DMS53 treated with DMSO at 0.1 percent for 48 hours (cell line): ENCODE results near the gene JHY.

Source experiments
- DNase-seq: peaks from one replicate; lab custom pipeline; 2025; ENCODE audit not compliant: unreplicated experiment; lab: John Stamatoyannopoulos, UW

JHY gene

DNA sequence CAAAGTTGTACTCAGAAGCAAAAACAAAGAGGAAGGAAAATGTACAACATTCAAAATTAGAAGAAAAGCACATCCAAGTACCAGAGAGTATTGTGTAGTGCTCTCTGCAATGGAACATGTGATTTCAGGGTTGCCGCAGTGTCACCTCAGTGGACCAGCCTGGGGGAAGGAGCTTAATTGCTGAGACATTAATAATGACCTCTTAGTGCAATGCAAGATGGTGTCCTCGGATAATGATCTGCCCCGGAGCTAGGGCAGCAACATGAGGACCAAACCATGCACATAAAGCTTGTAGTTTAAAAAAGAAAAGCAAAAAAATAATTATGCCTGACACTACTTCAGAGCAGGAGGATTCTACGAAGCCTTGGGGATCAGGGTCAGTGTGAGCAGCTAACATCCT, 11.3 kb upstream of the JHY start:
- DNase-seq, result no peak

DNA sequence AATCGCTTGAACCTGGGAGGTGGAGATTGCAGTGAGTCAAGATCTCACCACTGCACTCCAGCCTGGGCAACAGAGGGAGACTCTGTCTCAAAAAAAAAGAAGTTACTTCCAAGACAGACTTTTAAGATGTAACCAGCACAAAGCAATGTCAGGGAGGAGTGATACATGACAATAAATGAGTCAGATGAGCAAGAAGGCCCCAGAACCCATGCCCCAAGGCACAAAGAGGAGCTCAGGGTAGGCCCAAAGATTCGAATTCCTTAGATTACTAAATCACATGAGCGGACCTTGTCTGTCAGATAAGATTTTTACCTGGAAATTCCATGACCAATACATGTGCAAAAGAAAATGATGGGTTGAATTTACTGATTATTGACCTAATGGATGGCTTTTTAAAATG, 10.5 kb upstream of the JHY start:
- no peak for DNase-seq

DNA sequence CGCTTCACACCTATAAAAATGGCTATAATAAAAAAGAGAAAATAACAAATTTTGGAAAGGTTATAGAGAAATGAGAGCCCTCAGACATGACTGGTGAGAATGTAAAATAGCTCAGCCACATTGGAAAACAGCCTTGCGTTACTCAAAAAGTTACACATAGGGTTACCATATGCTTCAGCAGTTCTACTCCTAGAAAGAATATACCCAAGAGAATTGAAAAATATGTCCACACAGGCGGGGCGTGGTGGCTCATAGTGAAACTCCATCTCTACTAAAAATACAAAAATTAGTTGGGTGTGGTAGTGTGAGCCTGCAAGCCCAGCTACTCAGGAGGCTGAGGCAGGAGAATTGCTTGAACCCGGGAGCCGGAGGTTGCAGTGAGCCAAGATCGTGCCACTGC, 7.6 kb upstream of the JHY start:
- no peak for DNase-seq

DNA sequence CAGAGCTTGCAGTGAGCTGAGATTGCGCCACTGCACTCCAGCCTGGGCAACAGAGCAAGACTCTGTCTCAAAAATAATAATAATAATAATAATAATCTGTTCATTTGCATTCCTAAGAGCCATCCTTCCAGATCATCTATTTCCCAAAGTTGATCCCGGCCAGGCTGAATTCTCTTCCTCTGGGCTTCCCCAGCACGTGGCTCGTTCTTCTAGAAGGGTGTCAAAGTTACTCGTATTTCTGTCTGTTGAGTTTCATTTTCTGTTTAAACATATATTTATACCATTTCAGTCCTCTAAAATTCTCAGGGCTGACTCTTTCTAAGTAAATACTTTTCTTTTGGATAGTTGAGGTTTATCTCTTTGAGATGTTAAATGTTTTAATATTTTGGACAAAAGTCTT, 4.8 kb upstream of the JHY start:
- no peak for DNase-seq

DNA sequence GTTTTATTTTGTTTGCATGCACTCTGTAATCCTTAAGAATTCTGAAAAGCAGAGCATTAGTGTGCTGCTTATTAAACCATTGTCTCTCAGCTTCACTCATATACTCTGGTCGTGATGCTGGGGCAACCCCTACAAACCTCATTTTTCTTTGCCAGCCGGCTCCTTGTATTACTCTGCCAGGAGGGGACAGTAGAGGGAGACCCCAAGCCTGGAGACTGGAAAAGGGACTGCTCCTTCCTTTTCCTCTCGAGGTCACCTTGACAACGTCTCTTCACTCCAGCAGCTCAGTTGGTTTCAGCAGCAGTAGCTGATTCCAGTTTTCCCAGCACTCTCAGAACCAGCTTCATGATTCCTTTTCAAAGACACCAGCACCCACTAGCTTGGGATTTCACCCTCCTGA, 2.8 kb upstream of the JHY start:
- DNase-seq, result no peak

DNA sequence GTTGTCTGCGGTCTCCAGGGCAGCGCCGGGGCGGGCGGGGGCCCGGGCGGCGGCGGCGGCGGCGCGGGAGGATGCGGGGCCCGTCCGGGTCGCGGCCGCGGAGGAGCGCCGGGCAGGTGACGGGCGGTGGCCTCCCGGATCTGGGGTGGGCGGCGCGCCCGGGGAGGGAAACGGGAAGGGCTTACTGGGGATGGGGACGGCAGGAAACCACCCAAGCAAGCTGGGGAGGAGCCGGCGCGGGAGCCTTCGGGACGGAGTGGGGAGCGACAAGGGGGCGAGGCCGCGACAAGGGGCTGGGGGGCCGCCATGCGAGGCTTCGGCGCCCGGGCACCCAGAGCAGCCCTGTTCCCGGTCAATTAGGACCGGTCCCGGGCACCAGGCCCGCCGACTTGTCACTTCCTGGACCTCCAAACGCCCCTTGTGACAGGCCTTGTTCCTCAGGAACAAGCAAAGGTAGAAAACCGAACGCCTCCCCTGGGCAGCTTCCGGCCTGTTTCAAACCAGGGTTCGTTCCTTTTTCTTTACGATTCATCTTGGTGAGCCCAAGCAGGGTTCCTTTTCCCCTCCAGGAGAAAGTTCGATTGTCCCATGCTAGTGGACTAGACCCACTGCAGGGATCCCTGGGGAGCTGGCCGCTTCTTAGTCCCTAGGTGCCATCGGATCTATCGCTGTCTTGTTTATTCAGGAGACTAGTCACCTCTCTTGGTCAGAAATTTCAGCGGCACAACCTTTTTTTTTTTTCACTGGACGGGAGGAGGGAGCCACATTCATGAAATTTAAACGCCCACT, 492 bp downstream of the JHY start:
- DNase-seq, result peak; percentile 64

DNA sequence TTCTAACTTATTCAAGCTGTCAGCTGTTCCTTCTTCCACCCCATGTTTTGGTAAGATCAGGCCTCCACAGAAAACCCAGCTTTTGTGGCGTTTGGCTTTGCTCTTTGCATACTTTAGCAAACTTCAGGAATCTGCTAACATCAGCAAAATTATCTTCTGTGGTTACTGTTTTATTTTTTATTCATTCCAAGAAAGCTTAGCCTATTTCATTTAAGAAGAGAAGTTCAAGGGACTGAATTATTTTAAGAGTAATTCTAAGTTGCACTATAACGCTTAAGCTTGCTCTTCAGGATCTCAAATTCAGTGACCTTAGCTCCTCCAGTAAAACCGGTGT, 1.1 kb downstream of the JHY start:
- no peak for DNase-seq

DNA sequence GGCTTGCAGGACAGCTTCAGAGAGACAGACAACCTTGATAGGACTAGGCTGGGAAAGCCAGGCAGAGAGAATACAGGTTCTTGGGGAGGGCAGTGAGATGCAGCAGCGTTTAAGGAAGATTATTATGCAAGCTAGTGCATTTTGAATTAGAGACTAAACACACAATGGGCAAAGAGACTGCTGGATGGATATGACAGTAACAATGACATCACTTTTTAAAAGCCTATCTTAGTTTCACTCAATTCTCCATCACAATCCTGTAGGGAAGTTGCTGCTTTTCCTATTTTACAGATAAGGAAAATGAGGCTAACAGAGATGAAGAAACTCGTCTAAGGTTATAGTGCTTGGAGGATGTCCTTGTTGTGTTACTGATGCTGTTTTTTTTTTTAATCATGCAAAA, 5.6 kb downstream of the JHY start:
- DNase-seq, result no peak

DNA sequence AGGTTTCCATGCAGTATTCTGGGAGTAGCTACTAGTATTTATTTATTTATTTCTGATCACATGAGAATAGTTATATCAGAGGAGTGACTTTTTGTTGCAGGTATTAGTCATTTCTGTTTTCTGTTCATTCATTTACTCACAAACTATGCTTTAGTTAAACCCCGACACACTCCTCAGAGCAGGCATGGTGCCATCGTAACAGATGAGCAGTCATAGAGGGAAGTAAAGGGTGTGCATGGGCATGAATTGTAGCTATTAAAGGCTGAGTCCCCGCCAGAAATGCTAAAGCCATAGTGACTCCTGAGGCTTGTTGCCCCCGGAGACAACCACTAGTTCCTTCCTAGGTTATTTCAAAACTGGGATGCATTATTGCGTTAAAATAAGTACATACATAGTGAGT, 10.6 kb downstream of the JHY start:
- no peak for DNase-seq

DNA sequence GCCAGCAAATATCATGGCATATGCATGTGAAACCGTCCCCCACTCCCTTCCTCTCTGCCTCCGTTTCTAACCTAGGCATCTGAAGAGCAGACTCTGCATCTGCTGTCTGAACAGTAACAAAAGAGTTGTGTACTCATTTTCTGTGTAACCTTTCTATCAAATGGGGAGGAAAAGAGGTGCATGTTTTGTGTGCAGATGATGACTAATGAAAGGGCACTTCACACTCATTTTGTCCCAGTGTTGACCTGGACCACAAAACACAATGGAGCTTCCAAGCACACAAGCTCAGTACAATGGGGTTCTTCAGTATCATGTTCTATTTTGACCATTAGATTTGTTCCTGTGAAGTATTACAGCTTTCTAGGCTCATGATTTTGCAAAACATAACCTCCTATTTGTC, 13.0 kb downstream of the JHY start:
- peak; percentile 58 for DNase-seq

DNA sequence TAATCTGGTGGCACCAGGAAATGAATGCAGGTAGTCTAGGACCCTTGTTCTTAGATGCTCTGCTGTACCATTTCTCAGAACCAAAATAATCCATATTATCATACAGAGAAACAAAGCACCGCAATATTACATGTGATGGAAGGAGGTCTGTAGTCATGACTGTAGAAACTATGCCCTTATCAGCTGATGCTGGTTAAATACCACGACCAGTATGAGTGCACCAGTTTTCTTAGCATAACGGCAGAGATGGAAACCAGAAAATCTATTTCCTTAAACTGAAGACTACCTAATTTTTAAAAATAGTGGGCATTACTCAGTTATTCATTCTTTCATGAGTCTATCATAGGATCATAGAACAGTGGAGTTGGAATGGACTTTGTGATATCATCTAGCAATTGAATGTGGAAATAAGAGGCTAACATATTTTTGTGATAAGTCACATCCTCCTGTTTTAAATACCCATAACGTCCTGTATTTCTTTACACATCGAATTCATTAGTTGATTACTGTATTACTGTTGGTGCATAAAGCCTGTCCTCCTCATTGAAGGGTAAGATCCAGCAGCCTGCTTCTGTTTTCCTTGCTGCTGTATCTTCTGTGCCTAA, 15.1 kb downstream of the JHY start:
- no peak for DNase-seq

DNA sequence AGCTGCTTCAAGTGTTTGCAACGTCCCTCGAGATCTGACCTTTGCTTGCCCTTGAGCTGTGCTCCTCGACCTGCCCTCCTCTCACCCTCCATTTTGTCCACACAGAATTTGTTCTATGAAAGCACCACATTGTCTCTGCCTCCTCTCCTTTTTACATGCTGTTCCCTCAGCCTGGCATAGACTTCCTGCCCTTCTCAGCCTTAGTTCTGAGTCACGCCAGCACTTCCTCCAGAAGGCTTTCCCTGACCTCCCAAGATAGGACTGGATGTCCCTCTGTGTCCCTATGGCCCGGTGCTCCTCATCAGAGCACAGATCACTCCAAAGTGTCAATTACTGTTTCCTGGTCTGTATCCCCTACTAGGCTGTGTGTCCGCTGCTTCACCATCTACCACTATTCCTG, 16.2 kb downstream of the JHY start:
- no peak for DNase-seq

DNA sequence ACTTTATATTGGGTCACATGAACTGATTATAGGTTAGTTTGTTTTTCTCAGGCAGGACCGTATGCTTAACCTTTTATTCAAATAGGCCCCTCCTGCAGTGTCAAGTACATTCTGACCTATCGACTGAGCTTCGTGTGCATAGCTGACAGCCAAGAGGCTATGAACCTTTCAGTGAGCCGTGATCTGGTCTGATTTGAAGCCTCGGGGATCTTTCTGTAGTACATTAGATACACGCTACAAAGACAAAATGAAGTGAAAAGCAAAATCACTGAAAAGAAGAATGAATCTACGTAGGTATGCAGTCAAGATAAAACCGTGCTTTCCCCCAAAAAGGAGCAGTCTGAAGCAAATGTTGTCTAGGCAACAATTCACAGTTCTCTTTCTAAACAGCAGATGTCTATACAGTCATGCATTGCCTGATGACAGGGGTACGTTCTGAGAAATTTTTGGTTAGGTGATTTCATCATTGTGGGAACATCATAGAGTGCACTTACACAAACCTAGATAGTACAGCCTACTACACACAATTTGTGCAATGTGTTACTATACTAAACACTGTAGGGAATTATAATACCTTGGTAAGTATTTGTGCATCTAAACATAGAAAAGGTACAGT, 18.1 kb downstream of the JHY start:
- no peak for DNase-seq

DNA sequence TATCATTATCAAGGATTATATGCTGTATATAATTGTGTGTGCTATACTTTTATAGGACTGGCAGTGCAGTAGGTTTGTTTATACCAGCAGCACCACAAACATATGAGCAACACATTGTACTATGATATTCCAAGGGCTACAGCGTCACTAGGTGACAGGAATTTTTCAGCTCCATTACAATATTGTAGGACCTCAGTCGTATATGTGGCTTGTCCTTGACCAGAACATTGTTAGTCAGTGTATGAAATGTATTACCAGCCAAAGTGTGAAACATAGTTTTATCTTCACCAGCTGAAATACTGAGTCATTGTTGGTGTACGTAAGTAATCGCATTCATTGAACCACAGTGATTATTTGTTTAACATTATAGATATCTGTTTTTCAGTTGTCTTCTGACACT, 20.4 kb downstream of the JHY start:
- DNase-seq, result no peak

DNA sequence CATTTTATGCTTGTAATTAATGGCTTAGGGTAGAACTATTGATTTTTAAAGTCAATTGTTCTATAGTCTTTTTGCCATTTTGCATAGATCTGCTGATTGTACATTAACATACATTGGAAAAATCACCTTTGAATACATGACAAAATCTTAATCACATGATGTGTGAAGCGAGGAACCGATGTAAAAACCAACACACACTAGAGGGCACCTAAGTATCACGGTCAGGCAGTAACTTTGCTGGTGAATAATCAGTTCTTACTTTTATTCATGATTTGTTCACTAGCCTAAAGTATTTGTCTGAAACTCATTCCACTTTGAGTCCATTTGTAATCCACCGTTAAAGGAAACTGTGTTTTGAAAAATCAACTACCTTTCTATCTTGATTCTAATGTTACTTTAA, 28.2 kb downstream of the JHY start:
- DNase-seq, result no peak

DNA sequence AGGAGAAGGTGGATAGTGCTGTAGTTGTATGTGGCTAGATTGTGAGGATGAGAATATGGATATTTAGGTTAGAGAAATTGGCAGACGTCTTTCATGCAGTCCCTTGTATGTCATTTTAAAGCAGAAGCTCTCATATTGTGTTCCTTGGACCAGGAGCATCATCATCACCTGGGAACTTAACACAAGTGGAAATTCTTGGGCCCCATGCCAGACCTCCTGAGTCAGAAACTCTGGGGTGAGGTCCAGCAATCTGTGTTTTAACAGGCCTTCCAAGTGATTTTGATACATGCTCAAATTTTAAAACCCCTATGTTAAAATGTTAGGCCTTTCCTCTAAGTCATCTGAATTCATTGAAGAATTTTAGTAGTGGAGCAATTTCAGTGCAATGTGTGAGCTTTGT, 34.8 kb downstream of the JHY start:
- no peak for DNase-seq

DNA sequence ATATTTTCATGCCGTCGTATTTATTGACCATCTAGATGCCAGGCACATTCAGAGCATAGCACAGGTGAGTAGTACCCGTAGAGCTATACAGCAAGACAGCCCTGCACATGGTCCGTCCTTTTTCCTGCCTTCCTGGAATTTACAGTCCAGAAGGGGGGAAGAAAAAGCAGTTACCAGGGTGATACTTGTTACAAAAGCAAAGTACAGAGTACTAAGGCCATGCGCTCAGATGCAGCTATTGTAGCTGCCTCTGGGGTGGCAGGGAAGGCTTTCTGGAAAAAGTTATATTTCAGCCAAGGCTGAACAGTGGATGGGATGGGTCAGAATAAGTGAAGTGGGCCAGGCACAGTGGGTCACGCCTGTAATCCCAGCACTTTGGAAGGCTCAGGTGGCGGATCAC, 36.2 kb downstream of the JHY start:
- DNase-seq, result no peak

DNA sequence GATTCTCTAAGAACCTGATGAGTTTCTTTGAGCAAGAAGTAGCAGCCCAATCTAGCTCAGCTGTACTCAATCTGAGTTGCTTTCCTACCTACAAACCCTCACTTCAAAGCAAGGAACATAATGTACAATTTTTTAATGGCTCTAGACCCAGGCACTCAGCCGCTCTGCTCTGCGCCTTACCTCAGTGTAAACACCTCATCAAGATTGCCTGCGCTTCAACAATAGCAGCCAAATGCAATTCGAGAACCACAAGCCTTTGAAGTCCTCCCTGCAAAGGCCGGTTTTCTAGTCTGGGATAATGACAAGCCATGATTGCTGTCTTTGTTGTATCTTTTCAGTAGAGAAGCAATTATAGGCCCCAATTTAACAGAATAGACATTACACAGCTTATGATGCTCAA, 38.0 kb downstream of the JHY start:
- no peak for DNase-seq

DNA sequence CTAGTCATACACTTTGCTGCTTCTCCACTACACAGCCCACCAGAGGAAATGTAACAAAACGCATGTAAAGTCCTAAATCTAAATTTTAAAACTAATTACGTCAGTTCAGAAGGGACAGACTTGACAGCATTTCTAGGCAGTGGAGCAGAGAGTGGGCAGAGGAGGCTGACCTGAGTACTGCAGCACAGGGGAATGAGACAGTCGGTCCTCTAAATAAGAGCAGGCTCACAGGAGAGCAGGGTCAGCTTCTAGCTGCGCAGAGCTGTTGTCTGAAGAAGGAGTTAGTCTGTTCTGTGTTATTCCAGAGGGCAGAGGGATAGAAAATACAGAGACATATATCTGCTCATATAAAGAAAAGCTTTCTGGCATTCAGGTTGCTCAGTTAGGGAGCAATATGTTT, 40.3 kb downstream of the JHY start:
- no peak for DNase-seq

DNA sequence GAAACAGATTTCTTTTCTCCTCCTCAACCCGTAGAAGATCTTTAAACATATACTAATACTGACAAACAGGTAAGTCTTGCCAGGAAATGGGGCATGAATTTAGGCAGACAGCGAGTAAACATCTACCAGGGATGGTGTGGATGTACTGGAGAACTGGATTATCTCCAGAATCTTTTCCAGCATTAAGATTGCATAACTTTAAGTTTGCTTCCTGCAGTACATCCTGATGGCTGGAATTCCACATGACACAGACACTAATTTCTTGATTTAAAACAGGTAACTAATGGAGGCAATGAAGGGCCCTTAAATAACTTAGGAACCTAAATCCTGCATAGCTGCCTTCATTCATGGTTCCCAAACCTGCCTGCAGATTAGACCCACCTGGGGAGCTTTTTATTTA, 40.7 kb downstream of the JHY start:
- DNase-seq, result no peak

DNA sequence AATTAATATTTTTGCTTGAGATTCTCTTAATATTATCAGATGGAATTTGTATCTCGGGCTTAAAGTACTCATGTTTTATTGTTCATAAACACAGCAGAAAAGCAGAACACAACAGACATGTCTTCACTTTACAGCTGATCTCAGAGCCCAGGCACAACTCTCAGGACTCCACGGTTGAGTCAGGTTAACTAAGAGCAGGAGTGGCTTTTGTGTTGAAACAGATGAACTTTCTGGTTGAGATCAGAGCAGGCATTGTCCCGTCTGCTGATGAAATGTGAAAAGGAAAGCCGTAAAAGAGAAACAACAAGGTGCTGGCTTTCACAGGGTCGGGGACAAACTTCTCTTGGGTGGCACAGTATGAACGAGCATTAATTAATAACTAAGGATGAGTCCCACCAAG, 49.0 kb downstream of the JHY start:
- DNase-seq, result no peak

DNA sequence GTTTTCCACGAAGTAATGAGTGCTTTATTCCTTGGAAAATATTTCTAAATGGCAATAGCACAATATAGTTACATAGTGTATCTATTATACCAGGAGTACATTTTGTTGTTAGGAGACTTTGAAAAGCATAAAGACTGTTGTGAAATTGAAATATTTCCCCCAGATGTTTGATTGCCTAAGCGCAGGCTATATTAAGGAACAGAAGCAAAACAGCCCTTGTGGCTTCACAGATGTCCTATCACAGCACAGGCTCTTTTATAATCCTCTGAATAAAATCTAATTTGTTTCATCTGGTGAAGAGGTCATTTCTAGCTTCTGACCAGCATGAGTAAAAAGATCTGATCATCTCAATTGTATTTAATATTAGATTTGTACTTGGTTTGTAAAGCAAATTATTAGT, 50.9 kb downstream of the JHY start:
- DNase-seq, result no peak

DNA sequence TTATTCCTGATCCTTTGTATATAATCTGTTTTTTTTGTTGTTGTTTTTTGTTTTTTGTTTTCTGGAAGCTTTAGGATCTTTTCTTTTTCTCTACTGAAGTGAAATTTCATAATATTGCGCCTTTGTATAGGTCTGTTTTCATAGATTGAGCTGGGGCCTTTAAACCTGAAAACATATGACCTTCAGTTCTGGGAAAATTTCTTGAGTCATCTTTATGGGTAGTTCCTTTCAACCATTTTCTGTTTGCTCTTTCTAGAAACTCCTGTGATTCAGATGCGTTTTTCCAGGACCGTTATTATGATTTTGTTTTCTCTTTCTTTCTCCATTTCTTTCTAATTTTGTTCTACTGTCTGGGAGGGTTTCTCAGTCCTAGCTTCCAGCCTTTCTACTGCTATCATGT, 55.4 kb downstream of the JHY start:
- DNase-seq, result no peak
